A673 (cell line): ENCODE results near the gene TIRAP.

ENCODE experiments used
- CTCF ChIP-seq: fragments of 300-800, 200-600 bp; sonication (generic); conservative IDR thresholded peaks from 2 replicates; pipeline ENCODE4 v1.5.1; 2017; ENCODE audit warnings: low read depth, mild to moderate bottlenecking, antibody characterized with exemption, low read length, moderate library complexity, mixed read lengths
- EZH2 ChIP-seq: fragments of 200-600 bp; sonication (generic); IDR thresholded peaks from 2 replicates; pipeline ENCODE4 v1.6.1; 2017; ENCODE audit warnings: borderline replicate concordance, low read depth, mild to moderate bottlenecking, mixed read lengths, antibody characterized with exemption, low read length; ENCODE audit not compliant: poor library complexity, severe bottlenecking

- TF ChIP-seq CTCF (no peak), EZH2 (no peak)
These were observed 45.6 kb downstream of the TIRAP start for GRCh38 chr11:126328444-126328843.
